NAMALWA (cell line): ENCODE data around the gene NR6A1.

ENCODE experiments used
- DNase-seq: peaks from one replicate; pipeline ENCODE4 v3.0.0-alpha.2; 2015; ENCODE audit warnings: low spot score

NR6A1 gene

GRCh38 chr9:124526174-124526573 lies 244.9 kb downstream of the NR6A1 start:
- DNase-seq, result no peak

GRCh38 chr9:124522121-124523098 lies 248.7 kb downstream of the NR6A1 start:
- DNase-seq, result no peak

DNA sequence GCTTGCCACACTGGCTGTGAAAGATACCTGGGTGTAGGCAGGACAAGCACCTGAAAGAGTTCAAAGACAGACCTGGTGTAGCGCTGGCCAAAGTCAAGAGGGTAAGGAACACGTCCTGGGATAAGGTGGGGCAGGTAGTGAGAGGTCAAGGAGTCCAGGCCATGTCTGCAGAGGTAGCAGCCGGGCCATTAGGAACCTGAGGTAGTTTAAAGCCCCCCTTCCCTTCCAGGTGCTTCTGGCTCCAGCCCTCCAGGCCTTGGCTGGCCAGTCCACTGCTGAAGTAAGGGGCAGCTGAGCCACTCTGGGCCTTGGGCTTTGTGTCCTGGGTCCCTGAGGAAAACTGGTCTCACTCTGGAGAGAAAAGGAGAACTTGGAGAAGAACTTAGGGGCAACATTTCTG lies 250.0 kb downstream of the NR6A1 start:
- DNase-seq, result no peak

GRCh38 chr9:124520206-124520596 lies 250.9 kb downstream of the NR6A1 start:
- no peak for DNase-seq

DNA sequence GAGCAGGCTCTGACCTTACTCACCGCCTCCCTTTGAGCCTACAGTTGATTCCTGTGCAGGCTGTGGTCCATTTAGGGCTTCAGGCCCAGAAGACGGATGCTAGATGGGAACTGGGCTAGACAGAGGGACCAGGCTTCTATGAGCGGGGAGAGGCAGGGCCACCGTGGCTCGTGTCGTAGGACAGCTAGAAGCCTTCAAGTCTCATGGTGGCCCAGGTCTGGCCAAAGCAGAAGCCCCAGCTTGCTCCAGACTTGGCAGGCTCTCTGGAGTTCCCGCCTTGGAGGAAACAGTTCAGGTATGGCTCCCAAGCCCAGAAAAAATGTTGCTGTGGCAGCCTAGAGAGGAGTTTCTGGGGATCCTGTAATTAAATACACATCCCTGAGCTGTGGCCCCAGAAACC lies 253.0 kb downstream of the NR6A1 start:
- no peak for DNase-seq

DNA sequence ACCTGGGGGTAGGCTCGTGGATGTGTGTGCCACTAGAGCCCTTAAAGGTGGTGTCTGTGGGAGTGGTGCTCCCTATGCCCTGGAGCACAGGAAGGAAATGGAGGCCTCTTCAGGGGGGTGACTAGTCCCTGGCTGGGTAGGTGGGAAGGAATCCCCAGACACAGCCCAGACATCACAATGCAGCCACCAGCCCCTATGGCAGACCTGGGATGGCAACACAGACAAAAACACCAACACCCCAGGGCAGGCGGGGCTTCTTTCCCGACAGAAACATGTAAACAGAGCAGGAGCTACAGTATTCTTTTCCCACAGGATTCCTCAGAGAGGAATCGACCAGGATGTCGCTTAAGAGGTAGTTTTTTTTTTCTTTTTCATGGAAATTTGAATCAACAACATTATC lies 253.5 kb downstream of the NR6A1 start:
- DNase-seq, result no peak

GRCh38 chr9:124514874-124515273 lies 256.2 kb downstream of the NR6A1 start:
- DNase-seq, result no peak

DNA sequence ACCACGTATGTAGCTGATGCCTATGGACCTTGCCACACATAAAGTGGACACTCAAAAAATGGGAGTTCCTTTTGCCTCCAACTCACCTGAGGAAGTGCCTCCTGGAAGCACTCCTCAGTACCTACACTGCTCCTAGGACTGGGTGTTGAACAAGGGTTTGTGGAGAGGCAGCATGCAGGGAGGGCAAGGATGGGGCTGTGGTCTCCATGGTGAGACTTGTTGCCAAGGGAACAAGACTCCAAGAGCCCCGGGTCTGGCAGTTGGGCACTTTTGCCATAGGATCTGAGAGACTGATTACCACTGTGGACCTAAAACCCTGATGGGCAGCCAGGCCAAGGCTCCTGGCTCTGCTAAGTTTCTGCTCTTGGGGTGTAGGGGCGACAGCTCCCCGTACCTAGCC lies 257.0 kb downstream of the NR6A1 start:
- DNase-seq, result no peak

DNA sequence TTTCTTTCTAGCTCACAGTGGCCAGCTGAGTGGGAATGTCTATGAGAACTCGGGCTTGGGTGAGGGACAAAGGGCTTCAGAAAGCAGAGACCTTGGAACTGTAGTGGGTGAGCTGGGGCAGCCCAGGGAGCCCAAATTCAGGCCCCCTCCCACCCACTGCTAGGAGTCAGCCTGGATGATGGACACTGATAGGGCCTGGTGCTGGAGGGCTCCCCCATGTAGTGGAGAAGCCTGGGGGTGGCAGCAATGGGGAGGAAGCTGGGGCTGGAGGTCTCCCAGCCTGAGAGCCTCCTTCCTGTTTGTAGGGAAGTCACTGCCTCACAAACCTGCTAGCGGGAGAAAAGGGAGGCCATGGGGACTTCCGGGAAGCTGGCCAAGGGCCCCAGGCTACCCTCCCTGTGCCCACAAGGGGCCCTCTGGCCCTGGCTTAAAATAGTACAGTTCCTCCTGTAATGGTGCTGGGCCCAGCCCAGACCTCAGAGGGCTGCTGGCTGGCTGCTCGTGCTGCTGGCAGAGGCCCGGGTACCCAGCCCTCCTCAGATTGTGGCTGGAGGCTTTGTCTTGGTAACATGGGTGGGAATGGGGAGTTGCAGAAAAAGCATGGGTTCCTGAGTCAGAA lies 257.6 kb downstream of the NR6A1 start:
- DNase-seq, result no peak

DNA sequence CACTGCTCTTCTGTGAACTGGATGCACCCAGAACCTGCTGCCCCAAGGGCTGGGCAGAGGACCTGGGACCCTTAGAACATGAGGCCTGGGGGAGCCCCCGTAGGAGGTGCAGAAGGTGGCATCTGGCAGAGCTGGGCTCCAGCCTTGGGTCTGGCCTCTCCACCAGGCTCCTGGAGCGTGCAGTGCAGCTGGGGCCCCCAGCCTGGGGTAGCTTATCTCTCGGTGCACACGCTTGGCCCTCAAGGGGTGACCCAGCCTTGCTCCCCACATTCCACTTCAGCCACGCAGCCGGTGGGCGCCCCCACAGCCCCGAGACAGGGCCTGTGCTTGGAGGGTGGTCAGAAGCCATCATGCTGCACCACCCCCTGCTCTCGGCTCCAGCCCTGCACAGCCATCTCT lies 258.3 kb downstream of the NR6A1 start:
- DNase-seq, result no peak

- DNase-seq, result no peak
These were observed 259.0 kb downstream of the NR6A1 start for GRCh38 chr9:124511891-124512805.

- no peak for DNase-seq
These were observed 259.7 kb downstream of the NR6A1 start for GRCh38 chr9:124511426-124511840.

GRCh38 chr9:124510650-124511425 lies 260.3 kb downstream of the NR6A1 start:
- DNase-seq, result no peak

DNA sequence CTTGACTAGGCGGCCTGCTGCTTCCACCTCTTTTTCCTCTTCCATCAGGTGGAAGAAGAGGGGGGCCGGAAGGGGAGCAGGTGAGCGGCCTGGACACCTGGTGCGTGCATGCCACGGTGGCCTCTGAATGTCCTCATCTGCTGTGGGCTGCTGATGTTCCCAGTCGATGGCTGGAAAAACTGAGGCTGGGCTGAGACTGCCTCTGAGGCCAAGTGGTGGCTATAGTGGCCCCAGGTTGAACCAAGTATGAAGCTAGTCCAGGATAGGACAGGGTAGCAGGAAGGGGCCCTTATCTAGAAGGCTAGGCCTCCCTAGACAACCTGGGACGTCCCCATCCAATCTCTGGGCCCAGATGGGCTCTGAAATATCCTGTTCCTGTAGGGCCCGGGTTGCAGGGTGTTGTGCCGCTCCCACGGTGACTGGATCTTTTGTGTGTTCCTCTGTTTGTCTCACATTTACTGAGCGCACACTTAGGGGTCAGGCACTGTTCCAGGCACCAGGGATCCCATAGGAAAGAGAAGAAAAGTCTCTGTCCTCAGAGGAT lies 263.2 kb downstream of the NR6A1 start:
- no peak for DNase-seq

GRCh38 chr9:124506931-124507879 lies 263.9 kb downstream of the NR6A1 start, which contains the start of gene NR5A1:
Gene NR5A1, minus strand, starts transcription at chr9:124507399. Its CDS starts 4,004 bp downstream, at chr9:124503395.
- DNase-seq, result no peak

GRCh38 chr9:124506433-124506832 lies 264.7 kb downstream of the NR6A1 start:
- no peak for DNase-seq

GRCh38 chr9:124505901-124506346 lies 265.2 kb downstream of the NR6A1 start:
- DNase-seq, result no peak

DNA sequence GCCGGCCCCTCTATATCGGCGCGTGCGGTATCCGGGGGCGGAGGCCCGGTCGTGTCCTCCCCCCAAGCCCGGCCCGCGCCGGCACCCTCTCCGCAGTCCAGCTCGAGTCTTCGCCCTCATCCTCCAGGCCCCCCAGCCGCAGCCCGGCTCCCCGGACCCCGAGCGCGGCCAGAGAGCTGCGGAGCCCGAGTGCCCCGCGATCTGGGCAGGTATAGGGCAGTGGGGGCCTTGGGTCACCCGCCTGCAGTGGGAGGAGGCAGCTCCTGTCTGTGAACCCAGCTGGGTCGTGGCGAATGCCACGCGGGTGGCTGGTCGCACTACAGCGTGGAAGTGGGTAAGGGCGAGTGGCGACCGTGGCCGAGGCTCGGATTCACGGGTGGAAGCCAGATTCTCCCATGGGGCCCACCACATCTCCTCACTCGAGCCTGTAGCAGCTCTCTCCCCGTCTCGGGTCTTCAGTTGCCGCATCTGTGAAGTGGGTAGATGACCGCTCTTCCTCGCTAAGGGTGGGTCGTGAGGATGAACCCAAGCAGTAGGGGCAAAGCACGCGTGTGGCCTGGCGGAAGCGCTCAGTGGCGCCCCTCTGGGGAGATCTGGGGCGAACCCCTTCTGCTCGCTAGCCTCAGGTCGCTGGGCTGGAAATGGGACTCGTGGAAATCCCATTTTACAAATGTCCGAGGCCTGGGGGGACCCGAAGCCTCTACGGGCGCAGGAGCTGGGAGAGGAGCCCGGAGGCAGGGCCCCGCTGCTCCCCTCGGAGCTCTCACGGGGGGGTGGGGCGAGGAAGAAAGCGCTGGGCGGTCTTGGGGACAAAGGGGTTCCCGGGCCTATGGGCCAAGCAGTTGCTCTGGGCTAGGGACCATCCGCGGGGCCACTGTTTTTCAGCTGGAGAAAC lies 265.9 kb downstream of the NR6A1 start:
- no peak for DNase-seq

- DNase-seq, result no peak
These were observed 266.5 kb downstream of the NR6A1 start for GRCh38 chr9:124504530-124505005.
